ENCODE data around the gene SLC29A1. TPM values are rescaled to one million over a fixed set of nuclear protein-coding genes. Genes with fewer than 3 reads are reported as not detected.

The SLC29A1 gene
- total RNA-seq, 1 experiment from 2014 or later = 92.8 TPM

DNA sequence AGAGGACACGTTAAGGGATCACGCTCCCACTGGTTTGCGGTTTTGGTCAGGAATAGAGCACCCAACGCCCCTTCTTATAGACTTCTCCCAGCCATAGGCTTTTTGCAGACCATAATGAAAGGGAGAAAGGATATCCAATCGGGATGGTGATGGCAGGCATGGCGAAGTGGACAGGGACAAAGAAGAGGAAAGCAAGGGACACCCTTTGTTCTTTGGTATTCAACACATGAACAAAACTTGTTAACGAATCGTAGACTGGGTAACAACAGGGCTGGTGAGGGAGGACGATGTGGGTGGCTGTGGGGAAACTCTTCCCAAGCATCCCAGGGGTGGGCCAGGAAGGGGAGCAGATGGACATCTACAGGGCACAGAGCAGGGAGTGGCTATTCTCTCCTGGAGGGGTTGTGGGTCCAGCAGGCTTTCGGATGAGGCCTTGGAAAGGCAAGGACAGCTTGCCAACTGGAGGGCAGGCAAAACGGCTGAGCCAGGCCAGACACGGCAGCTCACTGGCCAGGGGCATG lies 22.1 kb downstream of the SLC29A1 start:
- Mint-ChIP-seq H3K4me1 (ENCODE audit: low read depth, unreplicated experiment) (peaks cover 31% of the 10 kb centered on the region), H3K27me3 (ENCODE audit: unreplicated experiment) (no peaks in the 10 kb centered on the region), H3K9me3 (ENCODE audit: low read depth, unreplicated experiment) (no peaks in the 10 kb centered on the region), H3K36me3 (ENCODE audit: insufficient read depth, unreplicated experiment) (peaks cover 59% of the 10 kb centered on the region), H3K4me3 (ENCODE audit: low read depth, unreplicated experiment) (peak overlapping the region; percentile 88), H3K27ac (ENCODE audit: unreplicated experiment) (peak overlapping the region; percentile 11)
- DNase-seq = no peak
- intact Hi-C loops (cut with micrococcal nuclease; ENCODE audit: unreplicated experiment) = no loop called here
- CTCF ChIA-PET = interaction anchor here (0.5 to 2.6 kb wide), 3 partner anchors 8 to 133 kb away, joined by 7 to 16 read pairs (median 9); partner anchors contain the start of gene SLC29A1
- TF ChIP-seq, protein P1, sequence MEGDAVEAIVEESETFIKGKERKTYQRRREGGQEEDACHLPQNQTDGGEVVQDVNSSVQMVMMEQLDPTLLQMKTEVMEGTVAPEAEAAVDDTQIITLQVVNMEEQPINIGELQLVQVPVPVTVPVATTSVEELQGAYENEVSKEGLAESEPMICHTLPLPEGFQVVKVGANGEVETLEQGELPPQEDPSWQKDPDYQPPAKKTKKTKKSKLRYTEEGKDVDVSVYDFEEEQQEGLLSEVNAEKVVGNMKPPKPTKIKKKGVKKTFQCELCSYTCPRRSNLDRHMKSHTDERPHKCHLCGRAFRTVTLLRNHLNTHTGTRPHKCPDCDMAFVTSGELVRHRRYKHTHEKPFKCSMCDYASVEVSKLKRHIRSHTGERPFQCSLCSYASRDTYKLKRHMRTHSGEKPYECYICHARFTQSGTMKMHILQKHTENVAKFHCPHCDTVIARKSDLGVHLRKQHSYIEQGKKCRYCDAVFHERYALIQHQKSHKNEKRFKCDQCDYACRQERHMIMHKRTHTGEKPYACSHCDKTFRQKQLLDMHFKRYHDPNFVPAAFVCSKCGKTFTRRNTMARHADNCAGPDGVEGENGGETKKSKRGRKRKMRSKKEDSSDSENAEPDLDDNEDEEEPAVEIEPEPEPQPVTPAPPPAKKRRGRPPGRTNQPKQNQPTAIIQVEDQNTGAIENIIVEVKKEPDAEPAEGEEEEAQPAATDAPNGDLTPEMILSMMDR (IDR thresholded peaks at IDR 0.05; ENCODE audit: unreplicated experiment) = no peak
- BruUV-seq (replicated peaks) = no TSS peak

DNA sequence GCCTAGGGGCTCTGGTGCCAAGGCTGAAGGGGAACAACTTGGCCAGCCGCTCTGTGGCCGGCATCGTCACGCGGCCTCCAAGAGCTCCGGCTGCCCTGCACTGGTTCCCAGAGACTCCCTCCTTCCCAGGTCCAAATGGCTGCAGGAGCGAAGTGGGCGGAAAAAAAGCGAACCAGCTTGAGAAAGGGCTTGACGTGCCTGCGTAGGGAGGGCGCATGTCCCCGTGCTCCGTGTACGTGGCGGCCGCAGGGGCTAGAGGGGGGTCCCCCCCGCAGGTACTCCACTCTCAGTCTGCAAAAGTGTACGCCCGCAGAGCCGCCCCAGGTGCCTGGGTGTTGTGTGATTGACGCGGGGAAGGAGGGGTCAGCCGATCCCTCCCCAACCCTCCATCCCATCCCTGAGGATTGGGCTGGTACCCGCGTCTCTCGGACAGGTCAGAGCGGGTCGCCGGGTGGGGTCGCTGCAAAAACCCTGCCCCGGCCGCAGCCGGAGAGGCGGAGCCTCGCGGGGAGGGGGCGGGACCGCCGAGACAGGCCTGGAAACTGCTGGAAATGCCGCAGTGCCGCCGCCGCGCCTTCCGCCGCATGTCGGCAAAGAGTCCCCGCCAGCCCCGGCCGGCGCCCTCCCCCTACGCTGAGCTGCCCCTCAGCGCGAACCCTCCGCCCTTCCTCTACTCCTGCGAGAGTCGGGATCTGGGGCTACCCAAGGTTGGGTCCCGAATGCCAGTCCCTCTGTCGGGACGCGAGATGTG lies 22.7 kb downstream of the SLC29A1 start:
- no peaks in the 10 kb centered on the region for H3K27me3 Mint-ChIP-seq (ENCODE audit: unreplicated experiment)
- peak; percentile 97 for DNase-seq
- H3K27ac Mint-ChIP-seq (ENCODE audit: unreplicated experiment) = peak overlapping the region; percentile 99
- peaks cover 65% of the 10 kb centered on the region for H3K36me3 Mint-ChIP-seq (ENCODE audit: insufficient read depth, unreplicated experiment)
- no peaks in the 10 kb centered on the region for H3K9me3 Mint-ChIP-seq (ENCODE audit: low read depth, unreplicated experiment)
- BruUV-seq (replicated peaks) = no TSS peak
- CTCF ChIA-PET = interaction anchor here (0.6 to 2.6 kb wide), 8 partner anchors 9 to 124 kb away, joined by 3 to 16 read pairs (median 7); partner anchors contain the start of genes AARS2, SLC29A1 and SLC35B2
- peaks cover 37% of the 10 kb centered on the region for H3K4me1 Mint-ChIP-seq (ENCODE audit: low read depth, unreplicated experiment)
- TF ChIP-seq, protein P1 (IDR thresholded peaks at IDR 0.05; ENCODE audit: unreplicated experiment) = peak; percentile 34
- intact Hi-C loops (cut with micrococcal nuclease; ENCODE audit: unreplicated experiment) = no loop called here
- H3K4me3 Mint-ChIP-seq (ENCODE audit: low read depth, unreplicated experiment) = peak overlapping the region; percentile 88

DNA sequence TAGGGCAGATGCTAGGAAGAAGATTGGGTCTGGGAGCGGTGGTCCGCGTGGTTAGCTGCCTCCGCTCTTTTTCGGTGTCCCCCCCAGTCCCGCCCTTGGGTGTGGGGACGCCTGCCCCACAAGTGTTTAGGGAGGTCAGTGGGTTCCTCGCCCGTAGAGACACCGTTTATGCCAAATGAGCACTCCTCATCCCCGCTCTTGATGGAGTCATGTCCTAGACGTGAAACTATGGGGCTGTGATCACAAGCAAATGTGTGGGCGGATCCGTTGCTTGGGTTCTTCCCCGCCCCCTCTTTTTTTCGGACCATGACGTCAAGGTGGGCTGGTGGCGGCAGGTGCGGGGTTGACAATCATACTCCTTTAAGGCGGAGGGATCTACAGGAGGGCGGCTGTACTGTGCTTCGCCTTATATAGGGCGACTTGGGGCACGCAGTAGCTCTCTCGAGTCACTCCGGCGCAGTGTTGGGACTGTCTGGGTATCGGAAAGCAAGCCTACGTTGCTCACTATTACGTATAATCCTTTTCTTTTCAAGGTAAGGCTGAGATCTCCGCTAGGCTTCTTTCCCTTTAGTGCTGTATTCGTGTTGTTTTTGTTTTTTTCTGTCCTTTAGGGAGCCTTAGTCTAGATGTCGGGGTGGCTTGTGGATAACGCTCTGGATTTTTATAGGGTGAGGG lies 23.4 kb downstream of the SLC29A1 start, which contains the start of gene HSP90AB1:
HSP90AB1 (plus strand) TSS at position 439 of the 675 bp plus-strand sequence. CDS start 1,529 bp downstream, outside the sequence.
- intact Hi-C loops (cut with micrococcal nuclease; ENCODE audit: unreplicated experiment) = no loop called here
- TF ChIP-seq, protein P1 (IDR thresholded peaks at IDR 0.05; ENCODE audit: unreplicated experiment) = no peak
- DNase-seq = peak; percentile 98
- no peaks in the 10 kb centered on the region for H3K27me3 Mint-ChIP-seq (ENCODE audit: unreplicated experiment)
- H3K36me3 Mint-ChIP-seq (ENCODE audit: insufficient read depth, unreplicated experiment) = peaks cover 72% of the 10 kb centered on the region
- peak within 1 kb of the TSS; percentile 88 for H3K4me3 Mint-ChIP-seq (ENCODE audit: low read depth, unreplicated experiment)
- no TSS peak for BruUV-seq (replicated peaks)
- no peaks in the 10 kb centered on the region for H3K9me3 Mint-ChIP-seq (ENCODE audit: low read depth, unreplicated experiment)
- peaks cover 42% of the 10 kb centered on the region for H3K4me1 Mint-ChIP-seq (ENCODE audit: low read depth, unreplicated experiment)
- H3K27ac Mint-ChIP-seq (ENCODE audit: unreplicated experiment) = peak within 1 kb of the TSS; percentile 99
- CTCF ChIA-PET = interaction anchor here (0.6 to 2.6 kb wide), 9 partner anchors 9 to 125 kb away, joined by 3 to 16 read pairs (median 6); partner anchors contain the start of genes AARS2, SLC29A1 and SLC35B2
